WERI-Rb-1 (cell line): ENCODE data around the gene RNF152.

ENCODE experiments used
- DNase-seq: peaks from one replicate; pipeline ENCODE4 v3.0.0-alpha.2; 2020
- H3K27ac ChIP-seq: fragments of 250-450 bp; sonication (Bioruptor Pico); 2 replicates; pipeline ENCODE4 v1.5.1; 2020; ENCODE audit warnings: mild to moderate bottlenecking, moderate library complexity
- H3K27me3 ChIP-seq: fragments of 250-450 bp; sonication (Bioruptor Pico); 2 replicates; pipeline ENCODE4 v1.5.1; 2021; ENCODE audit warnings: mild to moderate bottlenecking, low read depth, moderate library complexity; ENCODE audit not compliant: insufficient read depth, severe bottlenecking
- H3K36me3 ChIP-seq: fragments of 250-450 bp; sonication (Bioruptor Pico); 2 replicates; pipeline ENCODE4 v1.5.1; 2020; ENCODE audit warnings: mild to moderate bottlenecking, moderate library complexity
- H3K4me3 ChIP-seq: 2 replicates; pipeline ENCODE4 v1.5.1; 2011; ENCODE audit warnings: low read depth, mild to moderate bottlenecking, control low read depth, low read length
- H3K9me3 ChIP-seq: fragments of 250-450 bp; sonication (Bioruptor Pico); 2 replicates; pipeline ENCODE4 v1.5.1; 2021; ENCODE audit warnings: mild to moderate bottlenecking, moderate library complexity; ENCODE audit not compliant: severe bottlenecking
- CTCF ChIP-seq: IDR thresholded peaks from 2 replicates; pipeline ENCODE4 v1.5.1; 2011; ENCODE audit warnings: low read depth, mild to moderate bottlenecking, control low read depth, inconsistent platforms, low read length

The RNF152 gene

GRCh38 chr18:61929881-61930640, 37.3 kb upstream of the RNF152 start:
- DNase-seq: no peak

GRCh38 chr18:61926532-61926931, 33.7 kb upstream of the RNF152 start:
- TF ChIP-seq CTCF: no peak
- Histone ChIP-seq H3K27me3 (no peaks in the 10 kb centered on the region), H3K4me3 (no peak overlapping the region)

More at GRCh38 chr18:61929881-61930640, 37.3 kb upstream of the RNF152 start:
- H3K4me3 ChIP-seq: no peak overlapping the region
- H3K27me3 ChIP-seq: no peaks in the 10 kb centered on the region
- TF ChIP-seq CTCF: no peak
- peaks cover 14% of the 10 kb centered on the region for H3K9me3 ChIP-seq
- H3K36me3 ChIP-seq: no peaks in the 10 kb centered on the region
- H3K27ac ChIP-seq: no peak overlapping the region

GRCh38 chr18:61924550-61924949, 31.7 kb upstream of the RNF152 start:
- DNase-seq: no peak
- H3K27ac ChIP-seq: no peak overlapping the region
- H3K4me3 ChIP-seq: no peak overlapping the region
- TF ChIP-seq CTCF: no peak
- no peaks in the 10 kb centered on the region for H3K27me3 ChIP-seq
- peaks cover 11% of the 10 kb centered on the region for H3K9me3 ChIP-seq
- H3K36me3 ChIP-seq: no peaks in the 10 kb centered on the region

More at GRCh38 chr18:61926532-61926931, 33.7 kb upstream of the RNF152 start:
- peaks cover 11% of the 10 kb centered on the region for H3K9me3 ChIP-seq
- DNase-seq: no peak
- no peaks in the 10 kb centered on the region for H3K36me3 ChIP-seq
- H3K27ac ChIP-seq: no peak overlapping the region; the same call in 1 of the 2 replicates

- H3K27me3 ChIP-seq: no peaks in the 10 kb centered on the region
- peaks cover under 1% of the 10 kb centered on the region for H3K9me3 ChIP-seq
- H3K4me3 ChIP-seq: no peak overlapping the region
- no peak for DNase-seq
- H3K27ac ChIP-seq: no peak overlapping the region
- TF ChIP-seq CTCF: no peak
- H3K36me3 ChIP-seq: no peaks in the 10 kb centered on the region
Observed at GRCh38 chr18:61922435-61922834, 29.6 kb upstream of the RNF152 start.

GRCh38 chr18:61921621-61922235, 28.9 kb upstream of the RNF152 start:
- no peak for TF ChIP-seq CTCF
- no peaks in the 10 kb centered on the region for H3K27me3 ChIP-seq
- H3K4me3 ChIP-seq: no peak overlapping the region
- no peaks in the 10 kb centered on the region for H3K9me3 ChIP-seq
- no peaks in the 10 kb centered on the region for H3K36me3 ChIP-seq
- H3K27ac ChIP-seq: no peak overlapping the region
- no peak for DNase-seq

GRCh38 chr18:61917818-61918217, 25.0 kb upstream of the RNF152 start:
- H3K4me3 ChIP-seq: no peak overlapping the region
- TF ChIP-seq CTCF: no peak
- no peaks in the 10 kb centered on the region for H3K27me3 ChIP-seq
- no peaks in the 10 kb centered on the region for H3K36me3 ChIP-seq
- no peak for DNase-seq
- H3K27ac ChIP-seq: no peak overlapping the region
- H3K9me3 ChIP-seq: no peaks in the 10 kb centered on the region
